Heart left ventricle (tissue), 16 donors: ENCODE results near the gene ZNF440. TPM values are rescaled to one million over a fixed set of nuclear protein-coding genes. Genes with fewer than 3 reads are reported as not detected.
"Not testable (repeated sequence)": the region's sequence is repeated elsewhere in the genome, so short reads cannot be mapped to it uniquely, and the experiment has no call there.

Source experiments
- ATAC-seq, 4 donors: fragments of 200-7000 bp; cut with Tn5 transposase; one replicate each; pipeline ENCODE4 v1.9.1; 2020 to 2022; ENCODE audit warnings: moderate library complexity in 4 of 4, mild to moderate bottlenecking in 3 of 4, moderate number of reproducible peaks in 1 of 4
- DNase-seq, 5 donors: peaks; one replicate each; pipeline ENCODE4 v3.0.0-alpha.2; 2020
- H3K27ac ChIP-seq, 12 donors: fragments of 200-600 bp; sonication (generic) in 4 of 12; one replicate each; pipeline versions ENCODE4 v1.5.0 to v1.8.0; 2016 to 2022; ENCODE audit warnings: mild to moderate bottlenecking in 2 of 12
- H3K27me3 ChIP-seq, 9 donors: fragments of 200-600 bp; sonication (generic) in 2 of 9; one replicate each; pipeline versions ENCODE4 v1.5.1 to v1.8.0; 2016 to 2022; ENCODE audit warnings: mild to moderate bottlenecking in 3 of 9
- H3K36me3 ChIP-seq, 9 donors: fragments of 200-600 bp; sonication (generic) in 2 of 9; one replicate each; pipeline versions ENCODE4 v1.5.0 to v1.8.0; 2018 to 2022; ENCODE audit warnings: mild to moderate bottlenecking in 2 of 9
- H3K4me1 ChIP-seq, 12 donors: fragments of 200-600 bp; sonication (generic) in 4 of 12; one replicate each; pipeline versions ENCODE4 v1.5.0 to v1.8.0; 2016 to 2022; ENCODE audit warnings: mild to moderate bottlenecking in 3 of 12
- H3K4me3 ChIP-seq, 12 donors: fragments of 200-600 bp; sonication (generic) in 4 of 12; one replicate each; pipeline versions ENCODE4 v1.5.0 to v1.8.0; 2017 to 2022; ENCODE audit warnings: mild to moderate bottlenecking in 9 of 12, moderate library complexity in 4 of 12
- H3K9me3 ChIP-seq, 12 donors: fragments of 200-600 bp; sonication (generic) in 4 of 12; one replicate each; pipeline versions ENCODE4 v1.5.0 to v1.8.0; 2016 to 2022; ENCODE audit warnings: mild to moderate bottlenecking in 1 of 12
- CTCF ChIP-seq, 12 donors: fragments of 200-600 bp; sonication (generic) in 4 of 12; IDR thresholded peaks; one replicate each; pipeline versions ENCODE4 v1.5.0 to v1.8.0; 2018 to 2022; ENCODE audit warnings: antibody characterized with exemption in 12 of 12, mild to moderate bottlenecking in 5 of 12
- POLR2A ChIP-seq, 2 donors: fragments of 450-650 bp; IDR thresholded peaks; one replicate each; pipeline ENCODE4 v1.6.1; 2017; ENCODE audit warnings: antibody characterized with exemption in 2 of 2, mild to moderate bottlenecking in 2 of 2, moderate library complexity in 2 of 2
- WGBS, 4 donors: extraction: QIAGEN DNeasy Blood & Tissue Kit in 2 of 4; methylation state at CpG; one replicate each; pipeline versions ENCODE4 v1.1.5 to v1.1.7; 2013 to 2018; 5-methylcytosine and 5-hydroxymethylcytosine counted together
- intact Hi-C, 10 donors: fragments of 100-400 bp; cut with DNase I; formaldehyde crosslinking; loops; one replicate each; pipeline versions ENCODE4 v1.11.1 to v1.14.2; 2022
- polyA plus RNA-seq, 2 donors: library from polyadenylated mRNA; stranded (reverse); fragments of 200-250 nt; gene quantifications; one replicate each; pipeline ENCODE4 v1.2.3, GENCODE V29; 2013
- total RNA-seq, 9 donors: library from RNA; depleted of rRNA in 2 of 9; stranded (reverse); fragments of >200 nt in 2 of 9; fragmentation: NEBNext Ultra II Directional in 3 of 9; extraction: Animal tissue kit (Norgen Biotek cat#: 25700) in 3 of 9; gene quantifications; one replicate each; pipeline versions ENCODE4 v1.1.0 to v1.2.4, GENCODE V29; 2016 to 2023
- donor health status: ischemic (EF 13 %, LVEDD 7.1; RV severe dilation, severe dysfunction).
- donor health status: healthy with polysubstance abuse.
- donor health status: DM: no; HTN: yes; CAD: no.
- donor health status: DM: no; HTN: no; CAD: no.
- donor health status: ischemic (EF 25% LVEDD 6.9; RV normal size, moderate dysfunction).
- donor health status: ischemic (EF 25% LVEDD 5.7; RV mildly dilated, moderate dysfunction).
- donor health status: healthy.
- donor health status: DM: yes; HTN: yes; CAD: no.
- donor health status: ischemic (EF 35%, LVEDD 5.7; RV mildly dilated, moderate dysfunction).
- donor health status: nonischemic (EF 11% LVEDD 7.7; RV severe dilation, severe dysfunction).
- donor health status: DM: yes; HTN: yes; CAD: no.
- donor health status: PGD.
- donor health status: ischemic (EF 29% LVEDD 5.4; RV normal size, mild dysfunction).
- donor health status: nonischemic (EF 23%, LVEDD 6.1; RV moderate dilation, normal function).

ZNF440 gene
- total and polyA plus RNA-seq, 11 donors: 2.5 to 6.6 (median 5.0) TPM

GRCh38 chr19:11821474-11822109 lies 7.5 kb downstream of the ZNF440 start:
- DNase-seq (no peak), ATAC-seq (no peak)
- TF ChIP-seq CTCF (IDR thresholded peaks at IDR 0.05) (no peak), POLR2A (IDR thresholded peaks at IDR 0.05) (no peak)
- Histone ChIP-seq H3K4me3 (no peak overlapping the region), H3K27ac (no peak overlapping the region), H3K36me3 (peaks cover 0 to 27% (median 4%) of the 10 kb centered on the region in 9 donors), H3K27me3 (no peaks in the 10 kb centered on the region), H3K4me1 (no peaks in the 10 kb centered on the region), H3K9me3 (peaks cover 0 to 12% (median 0%) of the 10 kb centered on the region in 12 donors)
- 57 to 85% (median 75%) methylated on average over 5 of the region's 5 CpGs for WGBS, 4 donors
- intact Hi-C loops: no loop called here

GRCh38 chr19:11828957-11829876 lies 15.1 kb downstream of the ZNF440 start:
- WGBS, 4 donors: 90 to 95% (median 94%) methylated on average over 7 of the region's 7 CpGs
- H3K4me3 ChIP-seq, DNase-seq, intact Hi-C loops, ATAC-seq, H3K27me3 ChIP-seq, H3K27ac ChIP-seq, H3K4me1 ChIP-seq: not testable (repeated sequence)
- Histone ChIP-seq H3K36me3 (peaks cover 14 to 64% (median 34%) of the 10 kb centered on the region in 9 donors), H3K9me3 (peaks cover 0 to 80% (median 32%) of the 10 kb centered on the region in 12 donors)

GRCh38 chr19:11832253-11832912 lies 18.3 kb downstream of the ZNF440 start:
- TF ChIP-seq CTCF (IDR thresholded peaks at IDR 0.05): no peak
- no peak for TF ChIP-seq POLR2A (IDR thresholded peaks at IDR 0.05)
- H3K4me3 ChIP-seq: no peak overlapping the region
- no peak overlapping the region for H3K27ac ChIP-seq
- ATAC-seq (no peak), DNase-seq (no peak)
- intact Hi-C loops: no loop called here
- WGBS, 4 donors: 96 to 99% (median 97%) methylated on average over 8 of the region's 8 CpGs
- no peaks in the 10 kb centered on the region for H3K27me3 ChIP-seq
- peaks cover 0 to 77% (median 32%) of the 10 kb centered on the region in 12 donors for H3K9me3 ChIP-seq
- peaks cover 0 to 6% (median 0%) of the 10 kb centered on the region in 12 donors for H3K4me1 ChIP-seq
- H3K36me3 ChIP-seq: peaks cover 14 to 62% (median 34%) of the 10 kb centered on the region in 9 donors

- Histone ChIP-seq H3K4me3 (no peak overlapping the region), H3K4me1 (no peaks in the 10 kb centered on the region), H3K27me3 (no peaks in the 10 kb centered on the region), H3K36me3 (peaks cover 14 to 59% (median 34%) of the 10 kb centered on the region in 9 donors), H3K27ac (no peak overlapping the region), H3K9me3 (peaks cover 0 to 66% (median 31%) of the 10 kb centered on the region in 12 donors)
- intact Hi-C loops: no loop called here
- DNase-seq (no peak), ATAC-seq (no peak)
- no peak for TF ChIP-seq POLR2A (IDR thresholded peaks at IDR 0.05)
- no peak for TF ChIP-seq CTCF (IDR thresholded peaks at IDR 0.05)
- 96 to 98% (median 98%) methylated on average over 2 of the region's 2 CpGs for WGBS, 4 donors
These were observed 19.5 kb downstream of the ZNF440 start for GRCh38 chr19:11833541-11833940.

GRCh38 chr19:11835626-11836066 lies 21.6 kb downstream of the ZNF440 start:
- H3K4me3 ChIP-seq, H3K4me1 ChIP-seq, intact Hi-C loops, H3K27me3 ChIP-seq, H3K27ac ChIP-seq, DNase-seq: not testable (repeated sequence)
- WGBS, 4 donors: 26 to 53% (median 42%) methylated on average over 2 of the region's 2 CpGs
- ATAC-seq: peak in 2 of 4 donors; percentile 28 to 39
- Histone ChIP-seq H3K36me3 (peaks cover 14 to 41% (median 28%) of the 10 kb centered on the region in 9 donors), H3K9me3 (peaks cover 0 to 52% (median 31%) of the 10 kb centered on the region in 12 donors)
